Measurements from ENCODE around the gene IRF5.

DNA sequence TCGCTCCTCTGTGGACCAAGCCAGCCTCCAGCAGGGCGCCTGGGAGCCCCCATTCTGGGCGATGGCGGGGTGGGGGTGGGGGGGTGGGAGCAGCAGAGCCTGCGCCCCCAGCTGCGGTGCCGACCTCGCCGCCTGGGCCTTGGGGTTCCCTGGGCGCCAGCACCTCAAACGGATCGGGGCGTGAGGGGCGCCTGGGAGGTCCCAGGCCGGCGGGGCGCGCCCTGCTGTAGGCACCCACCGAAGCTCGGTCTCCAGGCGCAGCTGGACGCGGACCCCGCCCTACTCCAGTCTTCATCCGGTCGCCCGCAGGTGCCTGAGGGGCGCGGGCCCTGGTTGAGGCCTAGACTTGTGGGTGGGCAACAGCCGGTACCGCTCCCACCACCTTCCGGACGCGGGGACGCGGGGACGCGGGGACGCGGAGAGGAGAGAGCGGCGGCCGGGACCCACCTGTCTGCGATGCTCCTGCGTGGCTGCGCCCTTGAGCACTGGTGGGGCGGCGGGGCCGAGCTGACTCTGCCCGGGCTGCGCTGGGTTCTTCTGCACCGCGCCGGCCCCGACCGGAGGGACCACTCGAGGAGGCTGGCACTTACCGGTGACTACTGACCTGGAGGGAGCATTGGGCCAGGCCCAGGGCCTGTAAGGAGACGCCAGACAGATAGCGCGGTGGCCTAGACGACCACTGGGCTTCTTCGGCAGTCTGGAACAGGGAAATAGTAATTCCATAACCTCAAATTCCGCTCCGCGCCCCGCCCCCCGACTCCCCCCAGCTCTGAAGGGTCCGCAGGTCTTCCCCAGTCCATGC lies 21.7 kb upstream of the IRF5 start:
- TF ChIP-seq EZH2 (IDR thresholded peaks at IDR 0.05; ENCODE audit: borderline replicate concordance, insufficient read depth, low read length, poor library complexity, severe bottlenecking) = no peak
- no peak for TF ChIP-seq POLR2AphosphoS5 (IDR thresholded peaks at IDR 0.05)
- TF ChIP-seq, protein P1, sequence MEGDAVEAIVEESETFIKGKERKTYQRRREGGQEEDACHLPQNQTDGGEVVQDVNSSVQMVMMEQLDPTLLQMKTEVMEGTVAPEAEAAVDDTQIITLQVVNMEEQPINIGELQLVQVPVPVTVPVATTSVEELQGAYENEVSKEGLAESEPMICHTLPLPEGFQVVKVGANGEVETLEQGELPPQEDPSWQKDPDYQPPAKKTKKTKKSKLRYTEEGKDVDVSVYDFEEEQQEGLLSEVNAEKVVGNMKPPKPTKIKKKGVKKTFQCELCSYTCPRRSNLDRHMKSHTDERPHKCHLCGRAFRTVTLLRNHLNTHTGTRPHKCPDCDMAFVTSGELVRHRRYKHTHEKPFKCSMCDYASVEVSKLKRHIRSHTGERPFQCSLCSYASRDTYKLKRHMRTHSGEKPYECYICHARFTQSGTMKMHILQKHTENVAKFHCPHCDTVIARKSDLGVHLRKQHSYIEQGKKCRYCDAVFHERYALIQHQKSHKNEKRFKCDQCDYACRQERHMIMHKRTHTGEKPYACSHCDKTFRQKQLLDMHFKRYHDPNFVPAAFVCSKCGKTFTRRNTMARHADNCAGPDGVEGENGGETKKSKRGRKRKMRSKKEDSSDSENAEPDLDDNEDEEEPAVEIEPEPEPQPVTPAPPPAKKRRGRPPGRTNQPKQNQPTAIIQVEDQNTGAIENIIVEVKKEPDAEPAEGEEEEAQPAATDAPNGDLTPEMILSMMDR (IDR thresholded peaks at IDR 0.05; ENCODE audit: poor library complexity, severe bottlenecking) = no peak
- TF ChIP-seq, protein P2, sequence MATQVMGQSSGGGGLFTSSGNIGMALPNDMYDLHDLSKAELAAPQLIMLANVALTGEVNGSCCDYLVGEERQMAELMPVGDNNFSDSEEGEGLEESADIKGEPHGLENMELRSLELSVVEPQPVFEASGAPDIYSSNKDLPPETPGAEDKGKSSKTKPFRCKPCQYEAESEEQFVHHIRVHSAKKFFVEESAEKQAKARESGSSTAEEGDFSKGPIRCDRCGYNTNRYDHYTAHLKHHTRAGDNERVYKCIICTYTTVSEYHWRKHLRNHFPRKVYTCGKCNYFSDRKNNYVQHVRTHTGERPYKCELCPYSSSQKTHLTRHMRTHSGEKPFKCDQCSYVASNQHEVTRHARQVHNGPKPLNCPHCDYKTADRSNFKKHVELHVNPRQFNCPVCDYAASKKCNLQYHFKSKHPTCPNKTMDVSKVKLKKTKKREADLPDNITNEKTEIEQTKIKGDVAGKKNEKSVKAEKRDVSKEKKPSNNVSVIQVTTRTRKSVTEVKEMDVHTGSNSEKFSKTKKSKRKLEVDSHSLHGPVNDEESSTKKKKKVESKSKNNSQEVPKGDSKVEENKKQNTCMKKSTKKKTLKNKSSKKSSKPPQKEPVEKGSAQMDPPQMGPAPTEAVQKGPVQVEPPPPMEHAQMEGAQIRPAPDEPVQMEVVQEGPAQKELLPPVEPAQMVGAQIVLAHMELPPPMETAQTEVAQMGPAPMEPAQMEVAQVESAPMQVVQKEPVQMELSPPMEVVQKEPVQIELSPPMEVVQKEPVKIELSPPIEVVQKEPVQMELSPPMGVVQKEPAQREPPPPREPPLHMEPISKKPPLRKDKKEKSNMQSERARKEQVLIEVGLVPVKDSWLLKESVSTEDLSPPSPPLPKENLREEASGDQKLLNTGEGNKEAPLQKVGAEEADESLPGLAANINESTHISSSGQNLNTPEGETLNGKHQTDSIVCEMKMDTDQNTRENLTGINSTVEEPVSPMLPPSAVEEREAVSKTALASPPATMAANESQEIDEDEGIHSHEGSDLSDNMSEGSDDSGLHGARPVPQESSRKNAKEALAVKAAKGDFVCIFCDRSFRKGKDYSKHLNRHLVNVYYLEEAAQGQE (IDR thresholded peaks at IDR 0.05; ENCODE audit: borderline replicate concordance) = no peak

Measured in neural cell (in vitro differentiated cells).